SH-SY5Y (cell line): ENCODE measurements around the gene SPAG7.

ENCODE experiments used
- GATA2 ChIP-seq: IDR thresholded peaks from 2 replicates; pipeline ENCODE4 v1.6.1; 2011; ENCODE audit warnings: mild to moderate bottlenecking, low read depth, low read length
- GATA3 ChIP-seq: IDR thresholded peaks from 2 replicates; pipeline ENCODE4 v1.6.1; 2011; ENCODE audit warnings: low read depth, mild to moderate bottlenecking, low read length, moderate library complexity

Gene SPAG7

DNA sequence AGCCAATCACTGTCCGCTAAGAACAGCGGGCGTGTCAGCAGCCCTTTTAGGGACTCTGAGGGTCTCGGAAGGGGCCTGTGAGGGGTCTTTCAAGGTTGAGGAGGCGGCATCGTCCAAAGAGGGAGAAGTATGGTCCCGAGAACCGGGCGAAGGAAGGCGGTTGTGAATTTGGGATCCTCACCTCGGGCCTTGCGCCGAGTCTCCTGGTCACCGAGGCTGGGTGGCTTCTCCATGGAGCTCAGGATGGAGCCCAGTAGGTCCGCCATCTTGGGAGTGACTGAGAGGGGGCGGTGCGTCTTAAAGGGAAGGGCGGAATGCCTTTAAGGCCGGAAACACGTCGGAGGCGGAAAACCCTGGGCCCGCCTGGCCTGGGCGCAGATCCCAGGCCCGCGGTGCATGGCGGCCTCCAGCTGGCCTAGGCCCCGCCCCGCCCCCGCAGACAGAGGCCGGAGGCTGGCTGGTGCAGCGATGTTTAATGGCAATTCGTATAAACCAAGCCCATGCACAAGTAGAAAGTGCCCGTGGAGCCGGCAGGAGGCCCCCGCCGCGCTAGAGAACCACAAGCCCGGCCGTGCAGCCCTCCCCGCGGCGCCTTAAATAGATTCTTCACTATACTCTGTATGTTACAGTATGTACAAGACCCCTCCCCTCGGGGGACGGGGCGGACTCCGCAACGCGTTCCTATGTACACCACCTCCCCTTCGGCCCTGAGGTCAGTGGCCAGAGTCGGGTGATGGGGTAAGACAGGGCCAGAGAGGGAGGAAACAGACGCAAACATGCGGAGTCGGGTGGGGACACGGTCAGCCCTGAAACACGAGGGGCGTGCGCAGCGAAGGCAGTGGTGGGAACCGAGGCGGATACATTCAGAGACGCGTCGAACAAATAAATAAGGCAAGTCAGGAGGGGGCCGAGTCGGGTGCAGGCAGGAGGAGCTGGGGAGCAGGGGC, at the start of gene SPAG7:
Gene SPAG7, minus strand, starts transcription at position 279 of the 947 bp plus-strand sequence. Its CDS starts 13 bp downstream, at position 266.
- TF ChIP-seq GATA2 (no peak), GATA3 (no peak)

DNA sequence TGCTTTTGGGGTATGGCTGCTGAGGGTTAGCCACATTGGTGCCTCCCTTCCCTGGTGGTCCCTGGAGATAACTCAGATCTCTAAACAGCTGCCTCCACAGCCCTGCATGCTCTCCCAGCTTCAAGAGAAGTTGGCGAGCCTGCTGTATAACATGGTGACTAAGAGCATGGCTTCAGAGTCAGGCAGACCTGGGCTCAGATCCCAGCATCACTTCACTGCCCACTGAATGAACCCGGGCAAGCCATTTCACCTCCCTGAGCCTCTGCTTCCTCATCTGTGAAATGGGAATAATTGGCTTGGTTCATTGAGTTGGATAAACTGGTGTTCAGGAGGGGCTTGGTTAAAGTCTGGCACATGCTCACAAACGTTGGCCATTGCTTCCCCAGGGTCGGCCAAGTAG, 46.7 kb upstream of the SPAG7 start:
- no peak for TF ChIP-seq GATA2

DNA sequence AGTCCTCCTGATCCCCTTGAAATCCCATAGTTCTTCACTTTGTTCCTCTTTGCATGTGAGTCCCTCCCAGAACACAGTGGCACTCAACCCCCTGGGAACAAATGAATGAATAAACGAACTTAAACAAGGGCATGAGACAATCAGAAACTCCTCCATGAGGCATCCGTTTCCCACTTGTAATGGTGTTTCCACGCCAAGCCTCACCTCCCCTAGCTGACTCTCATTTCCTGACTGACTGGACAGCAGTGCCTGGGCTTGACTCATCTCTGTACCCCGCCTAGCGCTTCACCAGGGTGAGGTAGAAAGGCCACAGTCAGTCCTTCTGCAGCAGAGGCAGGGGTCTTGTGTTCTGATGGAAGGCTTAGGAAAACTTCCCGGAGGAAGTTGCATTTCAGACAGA, 44.3 kb upstream of the SPAG7 start:
- TF ChIP-seq GATA2, result no peak
- TF ChIP-seq GATA3, result no peak

DNA sequence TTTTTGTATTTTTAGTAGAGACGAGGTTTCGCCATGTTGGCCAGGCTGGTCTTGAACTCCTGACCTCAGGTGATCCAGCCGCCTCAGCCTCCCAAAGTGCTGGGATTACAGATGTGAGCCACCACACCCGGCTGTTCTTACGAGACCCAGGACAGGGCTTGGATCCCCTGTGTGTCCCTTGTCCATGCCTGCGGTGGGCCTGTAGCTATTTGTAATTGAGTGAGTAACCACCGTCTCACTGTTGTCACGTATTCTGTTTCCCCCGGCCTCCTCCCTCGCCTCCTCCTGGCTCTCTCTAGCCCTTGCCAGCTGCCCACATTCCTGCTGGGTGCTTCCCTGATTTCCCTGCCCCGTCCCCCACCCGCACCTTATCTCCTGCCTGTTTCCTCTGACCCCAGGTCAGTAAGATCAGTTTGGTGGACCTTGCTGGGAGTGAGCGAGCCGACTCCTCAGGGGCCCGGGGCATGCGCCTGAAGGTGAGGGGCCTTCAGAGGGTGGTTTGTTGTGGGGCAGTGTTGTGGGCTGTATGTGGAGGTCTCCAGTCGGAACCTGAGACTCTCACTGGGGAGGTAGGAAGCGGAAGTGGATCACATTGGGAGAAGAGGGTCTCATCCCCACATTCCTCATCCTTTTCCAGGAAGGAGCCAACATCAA, 35.7 kb upstream of the SPAG7 start:
- TF ChIP-seq GATA2 (no peak), GATA3 (no peak)

DNA sequence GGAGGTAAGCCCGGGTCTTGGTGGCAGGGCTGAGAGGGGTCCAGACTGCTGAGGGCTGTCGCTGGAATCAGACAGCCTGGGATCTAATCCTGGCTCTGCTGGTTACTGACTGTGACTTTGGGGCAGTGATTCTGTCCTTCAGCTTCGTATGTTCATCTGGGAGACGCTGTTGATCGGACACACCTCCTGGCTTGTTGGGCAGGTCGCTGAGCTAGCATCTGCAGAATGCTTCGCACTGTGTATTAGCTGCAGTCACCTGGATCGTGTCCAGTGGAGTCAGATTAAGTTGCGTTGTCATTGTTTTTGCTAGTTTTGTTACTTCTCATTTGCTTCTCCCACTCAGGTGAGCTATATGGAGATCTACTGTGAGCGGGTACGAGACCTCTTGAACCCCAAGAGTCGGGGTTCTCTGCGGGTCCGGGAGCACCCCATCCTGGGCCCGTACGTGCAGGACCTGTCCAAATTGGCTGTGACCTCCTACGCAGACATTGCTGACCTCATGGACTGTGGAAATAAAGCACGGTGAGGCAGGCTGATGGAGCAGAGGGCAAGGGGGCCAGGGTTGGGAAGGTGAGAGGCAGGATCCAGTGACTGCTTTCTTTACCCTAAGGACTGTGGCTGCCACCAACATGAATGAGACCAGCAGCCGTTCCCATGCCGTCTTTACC, 34.6 kb upstream of the SPAG7 start:
- no peak for TF ChIP-seq GATA2
- no peak for TF ChIP-seq GATA3

- no peak for TF ChIP-seq GATA2
- TF ChIP-seq GATA3, result no peak
Observed at GRCh38 chr17:5000237-5000639, 32.6 kb upstream of the SPAG7 start.

- TF ChIP-seq GATA2 (no peak), GATA3 (no peak)
Observed at GRCh38 chr17:4999430-5000093, 31.9 kb upstream of the SPAG7 start.

DNA sequence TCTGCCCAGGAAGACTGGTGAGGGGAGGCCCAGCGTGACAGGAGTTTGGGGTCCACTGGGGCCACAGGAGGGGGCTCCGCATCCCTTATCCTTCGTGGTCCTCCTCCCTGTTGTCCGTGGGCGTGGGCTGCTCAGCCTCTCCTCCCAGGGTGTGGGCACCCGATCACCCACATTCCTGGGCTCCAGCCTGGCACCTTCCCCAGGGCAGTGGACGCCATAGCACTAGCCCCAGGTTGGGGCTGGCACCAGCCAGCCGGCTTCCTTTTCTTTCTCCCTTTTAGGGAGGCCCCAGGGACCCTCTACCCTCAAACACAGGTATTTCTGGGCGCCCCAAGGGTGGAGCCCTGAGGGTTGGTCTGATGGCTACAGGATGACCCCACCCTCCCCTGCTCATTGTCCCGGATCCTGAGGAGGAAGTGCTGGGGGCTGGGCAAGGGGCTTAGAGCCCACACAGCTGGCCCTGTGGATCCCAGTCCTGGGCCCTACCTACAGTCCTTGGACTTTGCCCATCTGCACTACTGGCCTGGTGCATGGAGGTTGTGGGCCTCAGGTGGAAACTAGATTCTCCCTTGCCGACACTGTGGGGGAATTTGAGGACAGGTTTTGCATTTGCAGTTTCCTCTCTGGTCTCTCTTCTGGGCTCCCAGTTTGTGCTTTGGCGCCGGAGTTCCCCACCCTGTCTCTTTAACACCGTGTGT, 31.3 kb upstream of the SPAG7 start:
- TF ChIP-seq GATA2 (no peak), GATA3 (no peak)

- no peak for TF ChIP-seq GATA2
- no peak for TF ChIP-seq GATA3
Observed at GRCh38 chr17:4998027-4998731, 30.6 kb upstream of the SPAG7 start.

DNA sequence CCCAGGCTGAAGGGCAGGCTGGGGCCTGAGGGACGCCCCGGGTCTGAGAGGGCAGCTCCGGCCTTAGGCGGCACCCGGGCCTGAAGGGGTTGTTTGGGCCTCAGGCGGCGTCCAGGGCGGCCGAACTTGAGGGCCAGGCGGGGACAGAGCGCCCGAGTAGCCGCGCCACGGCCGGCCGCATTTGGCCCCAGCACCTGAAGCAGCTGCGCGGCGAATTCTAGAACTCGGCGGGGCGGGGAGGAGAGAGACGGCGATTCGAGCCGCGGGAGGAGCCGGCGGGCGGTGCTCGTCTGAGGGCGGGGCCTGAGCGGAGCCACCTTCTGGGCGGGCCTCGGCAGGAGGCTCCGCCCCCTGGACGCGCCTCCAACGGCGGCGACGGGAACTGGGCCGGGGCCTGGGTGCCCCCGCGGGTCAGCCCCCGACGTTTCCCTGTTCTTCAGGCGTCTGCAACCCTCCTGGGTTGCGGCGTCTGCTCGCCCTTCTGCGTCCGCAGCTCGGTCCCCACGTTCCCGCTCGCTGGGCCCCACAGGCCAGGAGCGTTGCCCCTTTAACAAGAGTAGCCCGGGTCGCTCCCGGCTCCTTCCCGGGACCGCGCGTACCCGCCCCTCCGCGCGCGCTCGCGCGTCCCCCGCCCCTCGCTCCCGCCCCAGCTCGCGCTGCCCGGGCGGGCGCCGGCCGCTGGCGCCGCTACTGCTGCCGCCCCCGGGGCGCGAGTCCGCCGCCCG, 29.8 kb upstream of the SPAG7 start, which contains the start of the genes INCA1 and KIF1C:
Gene INCA1, minus strand, starts transcription at position 221 of the 725 bp plus-strand sequence. CDS start 3,085 bp downstream, outside the sequence.
Gene KIF1C, plus strand, starts transcription at position 649 of the 725 bp plus-strand sequence. CDS start 2,297 bp downstream, outside the sequence.
- no peak for TF ChIP-seq GATA2
- TF ChIP-seq GATA3, result no peak

GRCh38 chr17:4994081-4994595, 26.5 kb upstream of the SPAG7 start:
- TF ChIP-seq GATA2 (no peak), GATA3 (no peak)

DNA sequence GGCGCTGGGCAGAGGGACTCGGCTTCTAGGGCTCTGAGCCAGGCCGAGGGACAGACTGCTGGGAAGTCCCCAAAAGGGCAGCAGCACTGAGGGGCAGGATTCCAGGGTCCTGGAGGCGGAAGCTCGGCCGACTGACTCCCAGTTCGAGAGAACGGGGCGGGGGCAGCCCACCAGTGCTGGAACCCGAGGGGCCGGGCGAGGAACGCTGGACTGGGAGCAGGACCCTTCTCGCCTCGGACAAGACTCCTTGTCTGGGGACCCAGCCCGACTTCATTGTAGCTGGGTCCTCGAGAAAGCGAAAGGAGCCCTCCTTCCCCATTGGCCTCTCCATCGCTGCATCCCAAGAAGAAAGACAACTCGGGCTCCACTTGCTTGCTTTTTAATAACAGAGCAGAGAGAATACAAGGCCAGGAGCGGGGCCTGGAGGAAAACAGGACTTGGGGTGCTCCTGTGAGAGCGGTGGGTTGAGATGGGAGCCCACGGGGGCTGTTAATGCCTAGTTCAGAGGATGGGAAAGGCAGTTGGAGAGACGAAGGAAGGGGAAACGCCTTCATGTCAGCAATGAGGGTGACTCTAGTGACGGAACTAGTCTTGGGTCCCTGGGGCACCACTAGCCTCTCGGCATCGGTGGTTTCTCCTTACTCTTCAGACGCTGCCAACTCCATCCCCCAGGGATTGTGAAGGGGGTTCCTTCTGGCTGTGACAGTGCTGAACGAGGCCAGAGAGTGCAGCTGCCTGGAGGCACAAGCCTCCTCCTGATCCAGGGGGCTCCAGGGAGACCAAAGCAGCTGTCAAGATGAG, 20.4 kb upstream of the SPAG7 start:
- TF ChIP-seq GATA2, result no peak
- no peak for TF ChIP-seq GATA3
